Measurements from ENCODE around the gene SAFB.

DNA sequence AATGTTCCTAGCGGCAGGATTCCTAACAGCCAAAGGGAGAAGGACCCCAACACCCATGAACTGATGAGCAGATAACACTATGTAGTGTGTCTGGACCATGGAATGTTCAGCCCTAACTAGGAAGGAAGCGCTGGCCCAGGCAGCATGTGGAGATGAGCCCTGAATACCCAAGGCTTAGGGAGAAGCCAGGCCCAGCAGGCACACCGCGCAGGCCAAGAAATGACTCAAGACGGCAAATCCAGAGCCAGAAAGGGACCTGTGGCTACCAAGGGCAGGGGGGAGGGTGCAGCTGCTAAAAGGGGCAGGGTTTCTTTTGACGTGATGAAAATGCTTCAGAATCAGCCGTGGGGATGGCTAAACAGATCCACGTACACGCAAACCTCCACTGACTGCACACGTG is 34.4 kb upstream of the SAFB start:
- TF ChIP-seq, protein P1, sequence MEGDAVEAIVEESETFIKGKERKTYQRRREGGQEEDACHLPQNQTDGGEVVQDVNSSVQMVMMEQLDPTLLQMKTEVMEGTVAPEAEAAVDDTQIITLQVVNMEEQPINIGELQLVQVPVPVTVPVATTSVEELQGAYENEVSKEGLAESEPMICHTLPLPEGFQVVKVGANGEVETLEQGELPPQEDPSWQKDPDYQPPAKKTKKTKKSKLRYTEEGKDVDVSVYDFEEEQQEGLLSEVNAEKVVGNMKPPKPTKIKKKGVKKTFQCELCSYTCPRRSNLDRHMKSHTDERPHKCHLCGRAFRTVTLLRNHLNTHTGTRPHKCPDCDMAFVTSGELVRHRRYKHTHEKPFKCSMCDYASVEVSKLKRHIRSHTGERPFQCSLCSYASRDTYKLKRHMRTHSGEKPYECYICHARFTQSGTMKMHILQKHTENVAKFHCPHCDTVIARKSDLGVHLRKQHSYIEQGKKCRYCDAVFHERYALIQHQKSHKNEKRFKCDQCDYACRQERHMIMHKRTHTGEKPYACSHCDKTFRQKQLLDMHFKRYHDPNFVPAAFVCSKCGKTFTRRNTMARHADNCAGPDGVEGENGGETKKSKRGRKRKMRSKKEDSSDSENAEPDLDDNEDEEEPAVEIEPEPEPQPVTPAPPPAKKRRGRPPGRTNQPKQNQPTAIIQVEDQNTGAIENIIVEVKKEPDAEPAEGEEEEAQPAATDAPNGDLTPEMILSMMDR (IDR thresholded peaks at IDR 0.05), result no peak
- no peak for TF ChIP-seq POLR2A (IDR thresholded peaks at IDR 0.05)

Data from esophagus squamous epithelium (tissue), 4 donors.